Astrocyte (in vitro differentiated cells and primary cell): Measurements from ENCODE around the gene CRACR2A. TPM values are rescaled to one million over a fixed set of nuclear protein-coding genes. Genes with fewer than 3 reads are reported as not detected.

Experiments used
- DNase-seq: peaks from one replicate; pipeline ENCODE4 v3.0.0-alpha.2; 2010; ENCODE audit warnings: low read depth
- FAIRE-seq: peaks from 2 replicates; lab custom pipeline; 2011; peaks lifted over from hg19 to GRCh38; lab: Jason Lieb, UNC
- H2AFZ ChIP-seq: 2 replicates; pipeline ENCODE4 v1.6.0; 2012; ENCODE audit warnings: low read depth, low read length, inconsistent platforms
- H3K27ac ChIP-seq: 2 replicates; pipeline ENCODE4 v1.5.1; 2011; ENCODE audit warnings: low read depth, low read length, inconsistent platforms
- H3K27me3 ChIP-seq: 2 replicates; pipeline ENCODE4 v1.6.0; 2011; ENCODE audit warnings: low read length, inconsistent platforms; ENCODE audit not compliant: insufficient read depth
- H3K36me3 ChIP-seq: 2 replicates; pipeline ENCODE4 v1.5.1; 2011; ENCODE audit warnings: low read length, inconsistent platforms; ENCODE audit not compliant: insufficient read depth
- H3K4me1 ChIP-seq: 2 replicates; pipeline ENCODE4 v1.5.1; 2011; ENCODE audit warnings: low read length, inconsistent platforms; ENCODE audit not compliant: insufficient read depth
- H3K4me2 ChIP-seq: 2 replicates; pipeline ENCODE4 v1.6.0; 2012; ENCODE audit warnings: low read length, inconsistent platforms
- H3K4me3 ChIP-seq: 2 replicates; pipeline ENCODE4 v1.5.1; 2011; ENCODE audit warnings: low read depth, mild to moderate bottlenecking, low read length, inconsistent platforms; ENCODE audit not compliant: insufficient read depth
- H3K79me2 ChIP-seq: 2 replicates; pipeline ENCODE4 v1.6.0; 2012; ENCODE audit warnings: mild to moderate bottlenecking, low read length, inconsistent platforms; ENCODE audit not compliant: insufficient read depth
- H3K9ac ChIP-seq: 2 replicates; pipeline ENCODE4 v1.6.0; 2012; ENCODE audit warnings: mild to moderate bottlenecking, low read length, inconsistent platforms
- H3K9me3 ChIP-seq: 2 replicates; pipeline ENCODE4 v1.5.1; 2012; ENCODE audit warnings: low read depth, mild to moderate bottlenecking, low read length, inconsistent platforms; ENCODE audit not compliant: insufficient read depth
- H4K20me1 ChIP-seq: 2 replicates; pipeline ENCODE4 v1.6.0; 2012; ENCODE audit warnings: low read length, inconsistent platforms; ENCODE audit not compliant: insufficient read depth
- H3K27ac Mint-ChIP-seq: one replicate; pipeline ENCODE4 v1.8.0; 2021; ENCODE audit warnings: mild to moderate bottlenecking, mixed read lengths; ENCODE audit not compliant: unreplicated experiment
- H3K27me3 Mint-ChIP-seq: one replicate; pipeline ENCODE4 v1.8.0; 2021; ENCODE audit warnings: low read depth, mixed read lengths; ENCODE audit not compliant: unreplicated experiment
- H3K36me3 Mint-ChIP-seq: one replicate; pipeline ENCODE4 v1.8.0; 2021; ENCODE audit warnings: low read depth, mixed read lengths; ENCODE audit not compliant: unreplicated experiment
- H3K4me1 Mint-ChIP-seq: one replicate; pipeline ENCODE4 v1.8.0; 2021; ENCODE audit warnings: low read depth, mixed read lengths; ENCODE audit not compliant: unreplicated experiment
- H3K4me3 Mint-ChIP-seq: one replicate; pipeline ENCODE4 v1.8.0; 2021; ENCODE audit warnings: mild to moderate bottlenecking, moderate library complexity, mixed read lengths; ENCODE audit not compliant: unreplicated experiment
- H3K9me3 Mint-ChIP-seq: one replicate; pipeline ENCODE4 v1.8.0; 2021; ENCODE audit warnings: mild to moderate bottlenecking, mixed read lengths; ENCODE audit not compliant: unreplicated experiment
- CTCF ChIP-seq: IDR thresholded peaks from 2 replicates; pipeline ENCODE4 v1.5.1; 2011; ENCODE audit warnings: low read depth, mild to moderate bottlenecking, inconsistent platforms, low read length, moderate library complexity; ENCODE audit not compliant: insufficient read depth
- EZH2 ChIP-seq: IDR thresholded peaks from 2 replicates; pipeline ENCODE4 v1.6.1; 2012; ENCODE audit warnings: mild to moderate bottlenecking, low read length, inconsistent platforms; ENCODE audit not compliant: insufficient read depth
- total RNA-seq: library from RNA; stranded (reverse); gene quantifications from 2 replicates; pipeline ENCODE4 v1.2.1, GENCODE V29; 2021

Gene CRACR2A
- total RNA-seq, 1 donor from 2014 or later = 1.5 TPM

GRCh38 chr12:3735432-3735831, 17.5 kb downstream of the CRACR2A start:
- peaks cover 3% of the 10 kb centered on the region for H3K9me3 ChIP-seq
- H3K4me2 ChIP-seq = no peak overlapping the region
- no peaks in the 10 kb centered on the region for H3K4me1 ChIP-seq
- Mint-ChIP-seq H3K4me1 (no peaks in the 10 kb centered on the region), H3K27me3 (peaks cover 29% of the 10 kb centered on the region), H3K27ac (no peak overlapping the region), H3K36me3 (no peaks in the 10 kb centered on the region), H3K9me3 (no peaks in the 10 kb centered on the region), H3K4me3 (no peak overlapping the region)
- H3K79me2 ChIP-seq = no peaks in the 10 kb centered on the region
- H3K4me3 ChIP-seq = no peak overlapping the region
- H2AFZ ChIP-seq = no peak overlapping the region
- no peaks in the 10 kb centered on the region for H3K27me3 ChIP-seq
- FAIRE-seq (no peak), DNase-seq (no peak)
- H3K27ac ChIP-seq = no peak overlapping the region
- TF ChIP-seq CTCF (no peak), EZH2 (no peak)
- H4K20me1 ChIP-seq = no peaks in the 10 kb centered on the region
- no peaks in the 10 kb centered on the region for H3K36me3 ChIP-seq
- no peak overlapping the region for H3K9ac ChIP-seq

- no peaks in the 10 kb centered on the region for H3K4me1 ChIP-seq
- Mint-ChIP-seq H3K4me3 (no peak overlapping the region), H3K36me3 (no peaks in the 10 kb centered on the region), H3K27ac (no peak overlapping the region), H3K27me3 (peaks cover 44% of the 10 kb centered on the region), H3K9me3 (no peaks in the 10 kb centered on the region), H3K4me1 (peaks cover 5% of the 10 kb centered on the region)
- H3K4me3 ChIP-seq = no peak overlapping the region
- H3K4me2 ChIP-seq = no peak overlapping the region
- no peak for TF ChIP-seq EZH2
- TF ChIP-seq CTCF = no peak
- peaks cover 3% of the 10 kb centered on the region for H3K9me3 ChIP-seq
- FAIRE-seq (no peak), DNase-seq (no peak)
- H2AFZ ChIP-seq = no peak overlapping the region
- no peaks in the 10 kb centered on the region for H4K20me1 ChIP-seq
- H3K27me3 ChIP-seq = no peaks in the 10 kb centered on the region
- H3K9ac ChIP-seq = no peak overlapping the region
- H3K27ac ChIP-seq = no peak overlapping the region
- H3K79me2 ChIP-seq = no peaks in the 10 kb centered on the region
- no peaks in the 10 kb centered on the region for H3K36me3 ChIP-seq
Observed at GRCh38 chr12:3732901-3733300, 20.0 kb downstream of the CRACR2A start.

- H3K27me3 ChIP-seq = no peaks in the 10 kb centered on the region
- no peak for TF ChIP-seq CTCF
- no peak for TF ChIP-seq EZH2
- Mint-ChIP-seq H3K9me3 (peaks cover 2% of the 10 kb centered on the region), H3K27ac (no peak overlapping the region), H3K4me3 (no peak overlapping the region), H3K4me1 (peaks cover 12% of the 10 kb centered on the region), H3K36me3 (no peaks in the 10 kb centered on the region), H3K27me3 (peaks cover 47% of the 10 kb centered on the region)
- H3K79me2 ChIP-seq = no peaks in the 10 kb centered on the region
- no peak overlapping the region for H2AFZ ChIP-seq
- H3K9ac ChIP-seq = no peak overlapping the region
- H3K27ac ChIP-seq = no peak overlapping the region
- FAIRE-seq = no peak
- no peaks in the 10 kb centered on the region for H4K20me1 ChIP-seq
- DNase-seq = no peak
- H3K4me2 ChIP-seq = no peak overlapping the region
- no peaks in the 10 kb centered on the region for H3K36me3 ChIP-seq
- no peaks in the 10 kb centered on the region for H3K4me1 ChIP-seq
- H3K9me3 ChIP-seq = peaks cover 3% of the 10 kb centered on the region
- no peak overlapping the region for H3K4me3 ChIP-seq
Observed at GRCh38 chr12:3730111-3730510, 22.8 kb downstream of the CRACR2A start.
